HG03354 (cell line): ENCODE results near the gene IRS1.

Experiments used
- ATAC-seq: cut with Tn5 transposase; IDR thresholded peaks from one replicate; pipeline ENCODE4 v1.9.1; 2021; ENCODE audit warnings: mild to moderate bottlenecking; ENCODE audit not compliant: unreplicated experiment, poor library complexity, severe bottlenecking

The IRS1 gene

GRCh38 chr2:226698671-226699070 is 100.9 kb downstream of the IRS1 start:
- no peak for ATAC-seq

GRCh38 chr2:226694586-226695284 is 104.9 kb downstream of the IRS1 start:
- ATAC-seq: no peak

- ATAC-seq: no peak
Measured at GRCh38 chr2:226694149-226694548, 105.5 kb downstream of the IRS1 start.

GRCh38 chr2:226693521-226693920 is 106.1 kb downstream of the IRS1 start:
- no peak for ATAC-seq

- ATAC-seq: no peak
Measured at GRCh38 chr2:226692521-226693126, 107.0 kb downstream of the IRS1 start.

- ATAC-seq: no peak
Measured at GRCh38 chr2:226691255-226691654, 108.4 kb downstream of the IRS1 start.

- no peak for ATAC-seq
Measured at GRCh38 chr2:226690461-226691024, 109.1 kb downstream of the IRS1 start.

- ATAC-seq: no peak
Measured at GRCh38 chr2:226687641-226688253, 111.9 kb downstream of the IRS1 start.

- no peak for ATAC-seq
Measured at GRCh38 chr2:226684563-226684959, 115.1 kb downstream of the IRS1 start.

- ATAC-seq: no peak
Measured at GRCh38 chr2:226683944-226684562, 115.6 kb downstream of the IRS1 start.

GRCh38 chr2:226683196-226683595 is 116.4 kb downstream of the IRS1 start:
- no peak for ATAC-seq
